Parathyroid adenoma (tissue), 2 donors: ENCODE results near the gene NTN5.
"Not testable (repeated sequence)": the region's sequence is repeated elsewhere in the genome, so short reads cannot be mapped to it uniquely, and the experiment has no call there.

ENCODE experiments used
- H2AFZ ChIP-seq: fragments of 300-600 bp; sonication (generic); one replicate; pipeline ENCODE4 v1.7.0; 2017; ENCODE audit warnings: antibody characterized with exemption, mild to moderate bottlenecking
- H3K27ac ChIP-seq: fragments of 300-600 bp; sonication (generic); one replicate; pipeline ENCODE4 v1.7.0; 2017
- H3K27me3 ChIP-seq: fragments of 300-600 bp; sonication (generic); one replicate; pipeline ENCODE4 v1.7.0; 2017; ENCODE audit warnings: low read length; ENCODE audit not compliant: control insufficient read depth, insufficient read depth
- H3K36me3 ChIP-seq: fragments of 300-600 bp; sonication (generic); one replicate; pipeline ENCODE4 v1.7.0; 2017; ENCODE audit warnings: low read length; ENCODE audit not compliant: control insufficient read depth, insufficient read depth
- H3K4me1 ChIP-seq: fragments of 300-600 bp; sonication (generic); one replicate; pipeline ENCODE4 v1.7.0; 2017; ENCODE audit warnings: control low read depth
- H3K4me2 ChIP-seq: fragments of 300-600 bp; sonication (generic); one replicate; pipeline ENCODE4 v1.7.0; 2017; ENCODE audit warnings: low read length
- H3K4me3 ChIP-seq: fragments of 300-600 bp; sonication (generic); one replicate; pipeline ENCODE4 v1.7.0; 2017; ENCODE audit warnings: low read depth, low read length
- H3K79me2 ChIP-seq: fragments of 300-600 bp; sonication (generic); one replicate; pipeline ENCODE4 v1.7.0; 2017; ENCODE audit warnings: control low read depth
- H3K9ac ChIP-seq: fragments of 300-600 bp; sonication (generic); one replicate; pipeline ENCODE4 v1.7.0; 2017; ENCODE audit warnings: mild to moderate bottlenecking
- H3K9me3 ChIP-seq: fragments of 300-600 bp; sonication (generic); one replicate; pipeline ENCODE4 v1.7.0; 2017; ENCODE audit warnings: low read length; ENCODE audit not compliant: control insufficient read depth
- TF ChIP-seq, protein P1 (sequence below): fragments of 300-600 bp; sonication (generic); IDR thresholded peaks from one replicate; pipeline ENCODE4 v1.7.0; 2017; ENCODE audit warnings: antibody characterized with exemption, mild to moderate bottlenecking
- donor health status: primary hyperparathyroidism.

Gene NTN5

DNA sequence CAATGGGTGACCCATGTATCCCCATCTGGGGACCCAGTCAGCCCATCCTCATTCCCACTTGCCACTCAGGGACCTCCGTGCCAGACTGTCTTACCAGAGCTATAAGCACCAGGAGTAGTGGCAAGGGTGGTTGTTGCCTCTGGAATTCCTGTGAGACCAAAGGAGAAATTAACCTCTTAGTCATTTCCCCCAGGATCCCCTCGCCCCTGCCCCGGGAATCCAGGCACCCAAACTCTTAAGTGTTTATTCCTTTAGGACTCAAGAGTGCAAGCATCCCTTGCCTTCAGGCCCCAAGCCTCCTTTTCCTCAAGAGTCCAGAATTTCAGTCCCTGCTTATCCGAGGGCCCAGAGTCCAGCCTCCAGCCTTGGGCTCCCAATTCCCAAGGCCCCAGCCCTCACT, 9.2 kb downstream of the NTN5 start:
- Histone ChIP-seq H3K27ac (no peak overlapping the region), H3K4me2 (no peak overlapping the region), H3K4me1 (no peaks in the 10 kb centered on the region), H3K36me3 (no peaks in the 10 kb centered on the region), H3K9ac (no peak overlapping the region), H3K9me3 (no peaks in the 10 kb centered on the region), H2AFZ (no peak overlapping the region), H3K79me2 (no peaks in the 10 kb centered on the region), H3K27me3 (no peaks in the 10 kb centered on the region), H3K4me3 (no peak overlapping the region)
- TF ChIP-seq, protein P1, sequence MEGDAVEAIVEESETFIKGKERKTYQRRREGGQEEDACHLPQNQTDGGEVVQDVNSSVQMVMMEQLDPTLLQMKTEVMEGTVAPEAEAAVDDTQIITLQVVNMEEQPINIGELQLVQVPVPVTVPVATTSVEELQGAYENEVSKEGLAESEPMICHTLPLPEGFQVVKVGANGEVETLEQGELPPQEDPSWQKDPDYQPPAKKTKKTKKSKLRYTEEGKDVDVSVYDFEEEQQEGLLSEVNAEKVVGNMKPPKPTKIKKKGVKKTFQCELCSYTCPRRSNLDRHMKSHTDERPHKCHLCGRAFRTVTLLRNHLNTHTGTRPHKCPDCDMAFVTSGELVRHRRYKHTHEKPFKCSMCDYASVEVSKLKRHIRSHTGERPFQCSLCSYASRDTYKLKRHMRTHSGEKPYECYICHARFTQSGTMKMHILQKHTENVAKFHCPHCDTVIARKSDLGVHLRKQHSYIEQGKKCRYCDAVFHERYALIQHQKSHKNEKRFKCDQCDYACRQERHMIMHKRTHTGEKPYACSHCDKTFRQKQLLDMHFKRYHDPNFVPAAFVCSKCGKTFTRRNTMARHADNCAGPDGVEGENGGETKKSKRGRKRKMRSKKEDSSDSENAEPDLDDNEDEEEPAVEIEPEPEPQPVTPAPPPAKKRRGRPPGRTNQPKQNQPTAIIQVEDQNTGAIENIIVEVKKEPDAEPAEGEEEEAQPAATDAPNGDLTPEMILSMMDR, result no peak

DNA sequence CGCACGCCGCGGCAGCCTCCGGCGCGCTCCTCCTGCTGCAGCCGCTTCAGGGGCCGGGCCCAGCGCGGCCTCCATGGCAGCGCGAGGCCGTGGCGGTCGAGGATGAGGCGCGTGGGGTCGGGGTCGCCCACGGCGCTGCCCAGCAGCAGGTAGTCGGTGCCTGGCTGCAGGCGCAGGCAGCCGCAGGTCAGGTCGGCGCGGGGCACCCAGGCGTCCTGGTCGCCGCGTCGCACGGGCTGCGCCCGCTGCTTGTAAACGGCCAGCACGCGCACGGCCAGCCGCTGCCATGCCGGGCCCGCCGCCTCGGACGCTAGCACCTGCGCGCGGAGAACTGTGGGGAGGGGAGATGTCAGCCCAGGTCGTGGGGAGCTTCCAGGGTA, 11.1 kb downstream of the NTN5 start:
- Histone ChIP-seq H2AFZ (no peak overlapping the region), H3K36me3 (no peaks in the 10 kb centered on the region), H3K4me1 (no peaks in the 10 kb centered on the region), H3K4me2 (no peak overlapping the region), H3K4me3 (no peak overlapping the region), H3K27ac (no peak overlapping the region), H3K9ac (no peak overlapping the region), H3K79me2 (no peaks in the 10 kb centered on the region), H3K9me3 (no peaks in the 10 kb centered on the region), H3K27me3 (no peaks in the 10 kb centered on the region)
- TF ChIP-seq, protein P1, result no peak

DNA sequence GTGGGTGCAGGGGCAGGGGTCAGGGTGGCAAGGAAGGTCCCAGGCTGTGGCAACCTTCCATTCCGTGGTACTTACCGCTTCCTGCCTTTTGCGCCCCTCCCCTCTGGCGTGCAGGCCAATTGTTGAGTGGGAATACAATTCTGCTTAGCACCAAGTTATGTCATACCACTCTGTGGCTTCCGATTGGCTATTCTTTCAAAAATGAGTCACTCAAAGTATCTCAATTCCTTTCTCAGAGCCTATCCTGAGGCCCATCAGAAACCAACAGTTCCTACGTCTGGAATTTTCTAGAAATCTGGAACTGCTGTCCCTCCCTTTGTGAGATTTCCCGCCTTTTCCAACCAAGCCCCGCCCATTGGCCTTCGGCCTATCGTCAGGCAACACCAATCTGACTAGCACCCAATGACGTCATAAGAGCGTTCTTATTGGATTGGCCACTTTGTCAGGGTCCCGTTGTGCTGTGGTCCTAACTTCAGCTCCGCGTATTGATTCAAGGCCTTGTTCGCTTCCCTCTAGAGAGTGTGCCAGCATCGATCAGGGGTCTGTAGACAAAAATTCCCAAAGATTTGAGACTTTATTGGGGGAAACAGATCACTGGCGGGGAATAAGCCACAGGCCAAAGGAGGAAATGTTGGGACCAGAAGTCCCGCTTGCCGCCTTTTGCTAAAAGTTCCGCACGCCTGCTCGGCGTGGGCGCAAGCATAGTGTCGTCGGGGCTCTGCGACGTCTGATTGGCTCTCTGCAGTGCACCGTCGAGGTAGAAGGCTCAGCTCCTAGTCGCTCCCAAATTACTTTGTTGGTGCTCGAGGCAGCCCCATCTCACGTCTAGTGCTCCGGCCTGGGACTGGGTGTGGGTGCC, 11.7 kb downstream of the NTN5 start:
- Histone ChIP-seq H3K4me3 (no peak overlapping the region), H3K4me1 (no peaks in the 10 kb centered on the region), H3K9ac (no peak overlapping the region), H3K4me2 (peak overlapping the region; percentile 36), H3K9me3 (no peaks in the 10 kb centered on the region), H2AFZ (peak overlapping the region; percentile 46), H3K27me3 (no peaks in the 10 kb centered on the region), H3K79me2 (no peaks in the 10 kb centered on the region), H3K36me3 (no peaks in the 10 kb centered on the region), H3K27ac (peak overlapping the region; percentile 58)
- TF ChIP-seq, protein P1, result no peak

DNA sequence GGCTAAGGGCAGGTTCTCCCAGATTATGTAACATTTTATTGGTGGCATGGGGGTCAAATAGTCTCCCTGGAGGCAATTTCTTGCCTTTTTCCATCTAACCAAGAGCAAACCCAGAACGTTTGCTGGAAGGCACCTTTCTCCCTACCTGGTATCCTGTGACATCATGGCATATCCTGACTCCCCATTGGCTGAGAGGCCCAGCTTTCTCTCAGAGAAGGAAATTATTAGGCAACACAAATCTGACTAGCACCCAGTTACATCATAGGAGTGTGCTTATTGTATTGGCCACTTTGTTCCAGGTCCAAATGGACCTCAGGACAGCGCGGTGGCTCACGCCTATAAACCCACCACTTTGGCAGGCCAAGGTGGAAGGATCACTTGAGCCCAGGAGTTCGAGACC, 13.0 kb downstream of the NTN5 start:
- H3K36me3 ChIP-seq, result no peaks in the 10 kb centered on the region
- no peaks in the 10 kb centered on the region for H3K4me1 ChIP-seq
- H3K9ac ChIP-seq, result no peak overlapping the region
- no peak overlapping the region for H3K27ac ChIP-seq
- H3K4me2 ChIP-seq, result no peak overlapping the region
- H2AFZ ChIP-seq, result no peak overlapping the region
- H3K79me2 ChIP-seq, result no peaks in the 10 kb centered on the region
- H3K9me3 ChIP-seq, result no peaks in the 10 kb centered on the region
- no peaks in the 10 kb centered on the region for H3K27me3 ChIP-seq
- TF ChIP-seq, protein P1, result no peak
- no peak overlapping the region for H3K4me3 ChIP-seq

DNA sequence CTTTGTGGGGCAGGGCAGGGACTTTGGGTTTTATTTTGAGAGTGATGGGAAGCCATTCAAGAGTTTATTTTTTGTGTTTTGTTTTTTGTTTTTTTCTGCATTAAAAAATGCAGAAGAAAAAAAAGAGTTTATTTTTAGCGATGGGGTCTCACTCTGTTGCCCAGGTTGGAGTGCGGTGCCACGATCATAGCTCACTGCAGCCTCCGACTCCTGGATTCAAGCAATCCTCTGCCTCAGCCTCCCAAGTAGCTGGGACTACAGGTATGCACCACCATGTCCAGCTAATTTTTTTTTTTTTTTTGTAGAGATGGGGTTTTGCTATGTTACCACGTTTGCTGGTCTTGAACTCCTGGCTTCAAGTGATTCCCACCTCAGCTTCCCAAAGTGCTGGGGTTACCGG, 14.3 kb downstream of the NTN5 start:
- Histone ChIP-seq H3K27ac (no peak overlapping the region), H3K4me1 (no peaks in the 10 kb centered on the region), H3K36me3 (no peaks in the 10 kb centered on the region), H3K79me2 (no peaks in the 10 kb centered on the region), H3K9ac (no peak overlapping the region), H2AFZ (no peak overlapping the region), H3K27me3 (no peaks in the 10 kb centered on the region), H3K4me3 (no peak overlapping the region), H3K4me2 (no peak overlapping the region), H3K9me3 (no peaks in the 10 kb centered on the region)
- TF ChIP-seq, protein P1, result no peak

DNA sequence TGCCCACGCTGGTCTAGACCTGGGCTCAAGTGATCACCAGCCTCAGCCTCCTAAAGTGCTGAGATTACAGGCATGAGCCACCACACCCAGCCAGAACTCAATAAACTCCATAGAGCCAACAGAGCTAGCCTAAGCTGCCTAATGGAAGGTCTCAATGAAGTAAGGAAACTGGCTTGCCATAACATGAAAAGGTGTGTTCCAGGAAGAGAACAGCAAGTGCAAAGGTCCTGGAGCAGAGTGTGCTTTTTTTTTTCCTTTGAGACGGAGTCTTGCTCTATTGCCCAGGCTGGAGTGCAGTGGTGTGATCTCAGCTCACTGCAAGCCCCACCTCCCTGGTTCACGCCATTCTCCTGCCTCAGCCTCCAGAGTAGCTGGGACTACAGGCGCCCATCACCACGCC, 15.0 kb downstream of the NTN5 start:
- not testable (repeated sequence) for H2AFZ ChIP-seq, H3K4me2 ChIP-seq, H3K79me2 ChIP-seq, H3K9me3 ChIP-seq, H3K36me3 ChIP-seq, H3K4me3 ChIP-seq, H3K9ac ChIP-seq, H3K27me3 ChIP-seq, H3K27ac ChIP-seq, H3K4me1 ChIP-seq
